ENCODE measurements around the gene GABRR3.

DNA sequence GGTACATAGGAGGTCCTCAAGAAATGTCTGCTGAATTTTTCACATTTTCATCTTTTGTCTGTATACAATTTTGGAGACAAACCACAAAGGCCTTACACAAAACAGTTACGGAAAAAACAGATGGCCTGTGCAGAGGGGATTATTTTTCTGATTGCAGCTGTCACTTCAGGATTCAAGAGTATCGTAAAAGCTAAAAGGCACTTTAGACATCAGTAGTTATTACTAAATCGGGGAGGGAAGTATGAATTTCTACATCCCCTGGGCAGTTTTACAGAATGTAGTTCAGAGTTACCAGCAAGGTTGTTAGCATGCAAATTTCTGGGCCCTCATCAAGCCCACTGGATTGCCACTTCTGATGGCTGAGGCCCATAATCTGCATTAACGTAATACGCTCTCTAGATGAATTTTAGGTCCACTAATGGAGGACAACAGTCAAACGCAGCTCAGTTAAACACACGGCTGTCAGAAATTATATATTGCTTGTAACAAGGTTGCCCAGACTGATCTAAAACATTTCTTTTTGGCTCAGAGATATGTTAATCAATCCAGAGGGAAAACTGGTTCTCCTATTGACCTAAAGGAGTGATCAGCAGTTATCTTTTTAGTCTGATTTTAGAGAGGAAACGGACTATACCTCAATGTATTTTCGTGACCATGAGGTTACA, 64.0 kb downstream of the GABRR3 start:
- TF ChIP-seq, protein P1, sequence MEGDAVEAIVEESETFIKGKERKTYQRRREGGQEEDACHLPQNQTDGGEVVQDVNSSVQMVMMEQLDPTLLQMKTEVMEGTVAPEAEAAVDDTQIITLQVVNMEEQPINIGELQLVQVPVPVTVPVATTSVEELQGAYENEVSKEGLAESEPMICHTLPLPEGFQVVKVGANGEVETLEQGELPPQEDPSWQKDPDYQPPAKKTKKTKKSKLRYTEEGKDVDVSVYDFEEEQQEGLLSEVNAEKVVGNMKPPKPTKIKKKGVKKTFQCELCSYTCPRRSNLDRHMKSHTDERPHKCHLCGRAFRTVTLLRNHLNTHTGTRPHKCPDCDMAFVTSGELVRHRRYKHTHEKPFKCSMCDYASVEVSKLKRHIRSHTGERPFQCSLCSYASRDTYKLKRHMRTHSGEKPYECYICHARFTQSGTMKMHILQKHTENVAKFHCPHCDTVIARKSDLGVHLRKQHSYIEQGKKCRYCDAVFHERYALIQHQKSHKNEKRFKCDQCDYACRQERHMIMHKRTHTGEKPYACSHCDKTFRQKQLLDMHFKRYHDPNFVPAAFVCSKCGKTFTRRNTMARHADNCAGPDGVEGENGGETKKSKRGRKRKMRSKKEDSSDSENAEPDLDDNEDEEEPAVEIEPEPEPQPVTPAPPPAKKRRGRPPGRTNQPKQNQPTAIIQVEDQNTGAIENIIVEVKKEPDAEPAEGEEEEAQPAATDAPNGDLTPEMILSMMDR (IDR thresholded peaks at IDR 0.05; ENCODE audit: poor library complexity, severe bottlenecking) = no peak
- no peak for TF ChIP-seq EZH2 (IDR thresholded peaks at IDR 0.05; ENCODE audit: borderline replicate concordance, insufficient read depth, low read length, poor library complexity, severe bottlenecking)
- TF ChIP-seq, protein P2, sequence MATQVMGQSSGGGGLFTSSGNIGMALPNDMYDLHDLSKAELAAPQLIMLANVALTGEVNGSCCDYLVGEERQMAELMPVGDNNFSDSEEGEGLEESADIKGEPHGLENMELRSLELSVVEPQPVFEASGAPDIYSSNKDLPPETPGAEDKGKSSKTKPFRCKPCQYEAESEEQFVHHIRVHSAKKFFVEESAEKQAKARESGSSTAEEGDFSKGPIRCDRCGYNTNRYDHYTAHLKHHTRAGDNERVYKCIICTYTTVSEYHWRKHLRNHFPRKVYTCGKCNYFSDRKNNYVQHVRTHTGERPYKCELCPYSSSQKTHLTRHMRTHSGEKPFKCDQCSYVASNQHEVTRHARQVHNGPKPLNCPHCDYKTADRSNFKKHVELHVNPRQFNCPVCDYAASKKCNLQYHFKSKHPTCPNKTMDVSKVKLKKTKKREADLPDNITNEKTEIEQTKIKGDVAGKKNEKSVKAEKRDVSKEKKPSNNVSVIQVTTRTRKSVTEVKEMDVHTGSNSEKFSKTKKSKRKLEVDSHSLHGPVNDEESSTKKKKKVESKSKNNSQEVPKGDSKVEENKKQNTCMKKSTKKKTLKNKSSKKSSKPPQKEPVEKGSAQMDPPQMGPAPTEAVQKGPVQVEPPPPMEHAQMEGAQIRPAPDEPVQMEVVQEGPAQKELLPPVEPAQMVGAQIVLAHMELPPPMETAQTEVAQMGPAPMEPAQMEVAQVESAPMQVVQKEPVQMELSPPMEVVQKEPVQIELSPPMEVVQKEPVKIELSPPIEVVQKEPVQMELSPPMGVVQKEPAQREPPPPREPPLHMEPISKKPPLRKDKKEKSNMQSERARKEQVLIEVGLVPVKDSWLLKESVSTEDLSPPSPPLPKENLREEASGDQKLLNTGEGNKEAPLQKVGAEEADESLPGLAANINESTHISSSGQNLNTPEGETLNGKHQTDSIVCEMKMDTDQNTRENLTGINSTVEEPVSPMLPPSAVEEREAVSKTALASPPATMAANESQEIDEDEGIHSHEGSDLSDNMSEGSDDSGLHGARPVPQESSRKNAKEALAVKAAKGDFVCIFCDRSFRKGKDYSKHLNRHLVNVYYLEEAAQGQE (IDR thresholded peaks at IDR 0.05; ENCODE audit: borderline replicate concordance) = no peak
- no peak for TF ChIP-seq EP300 (conservative IDR thresholded peaks at IDR 0.05; ENCODE audit: poor library complexity, severe bottlenecking)
- TF ChIP-seq POLR2AphosphoS5 (IDR thresholded peaks at IDR 0.05) = no peak

Data from neural cell (in vitro differentiated cells).